ENCODE data around the gene GPR15.

Gene GPR15

DNA sequence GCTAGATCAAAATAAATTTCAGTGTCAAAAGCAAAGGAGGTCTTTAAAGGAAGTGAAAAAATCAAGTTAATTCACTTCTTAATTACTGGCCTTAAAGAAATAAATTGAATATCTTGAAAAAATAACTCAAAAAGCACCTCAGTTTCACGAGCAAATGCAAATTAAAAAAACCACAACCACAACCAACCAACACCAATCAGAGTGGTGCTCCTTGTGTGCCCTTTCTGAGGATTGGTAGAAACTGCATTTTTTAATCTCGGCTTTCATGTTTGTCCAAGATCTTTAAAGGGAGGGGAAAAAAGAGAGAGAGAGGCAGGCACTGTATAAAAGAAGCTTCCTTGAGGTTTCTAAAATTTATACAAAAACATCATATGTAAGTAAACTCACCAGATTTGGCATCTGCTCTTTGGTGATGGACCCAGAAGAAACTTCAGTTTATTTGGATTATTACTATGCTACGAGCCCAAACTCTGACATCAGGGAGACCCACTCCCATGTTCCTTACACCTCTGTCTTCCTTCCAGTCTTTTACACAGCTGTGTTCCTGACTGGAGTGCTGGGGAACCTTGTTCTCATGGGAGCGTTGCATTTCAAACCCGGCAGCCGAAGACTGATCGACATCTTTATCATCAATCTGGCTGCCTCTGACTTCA is at the start of gene GPR15:
Gene GPR15, plus strand, starts transcription at position 357 of the 653 bp plus-strand sequence. Its CDS starts 56 bp downstream, at position 413.
- no peak for ATAC-seq

DNA sequence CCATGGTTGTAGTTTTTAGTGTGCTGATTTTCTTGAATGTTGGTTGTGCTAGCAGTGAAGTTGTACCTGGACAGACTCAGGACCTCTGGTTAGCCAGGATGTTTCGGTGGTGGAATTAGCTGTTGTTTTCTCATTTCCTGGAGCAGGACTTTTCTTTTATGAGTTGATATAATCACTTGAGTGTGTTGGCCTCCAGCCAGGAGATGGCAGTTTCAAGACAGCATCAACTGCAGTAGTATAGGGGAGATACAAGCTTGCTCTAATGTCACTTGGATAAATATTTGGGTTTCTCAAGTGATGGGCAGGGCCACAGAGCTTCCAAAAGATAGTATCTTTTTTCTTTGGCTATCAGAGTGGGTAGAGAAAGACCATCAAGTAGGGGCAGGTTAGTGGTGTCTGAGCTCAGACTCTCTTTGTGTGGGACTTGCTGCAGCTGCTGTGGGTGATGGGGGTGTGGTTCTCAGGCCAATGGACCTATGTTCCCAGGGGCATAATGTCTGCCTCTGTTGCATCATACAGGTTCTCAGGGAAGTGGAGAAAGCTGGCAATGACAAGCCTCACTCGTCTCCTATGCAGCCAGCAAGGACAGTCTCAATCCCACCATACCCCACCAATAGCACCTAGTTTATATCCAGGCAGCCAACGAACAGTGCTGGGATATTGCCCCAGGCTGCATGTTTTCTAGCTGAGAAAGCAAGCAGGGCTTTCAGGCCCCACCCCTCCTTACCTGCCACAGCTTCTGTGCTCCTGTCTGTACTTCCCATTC is 48.9 kb upstream of the GPR15 start:
- no peak for ATAC-seq
- TF ChIP-seq ZNF8 (CRISPR knock-in tag; IDR thresholded peaks at IDR 0.05), result no peak
- no peak for TF ChIP-seq SNAI2 (CRISPR knock-in tag; IDR thresholded peaks at IDR 0.05)
- no peak for TF ChIP-seq ESRRG (CRISPR knock-in tag; IDR thresholded peaks at IDR 0.05)
- TF ChIP-seq, protein P1, sequence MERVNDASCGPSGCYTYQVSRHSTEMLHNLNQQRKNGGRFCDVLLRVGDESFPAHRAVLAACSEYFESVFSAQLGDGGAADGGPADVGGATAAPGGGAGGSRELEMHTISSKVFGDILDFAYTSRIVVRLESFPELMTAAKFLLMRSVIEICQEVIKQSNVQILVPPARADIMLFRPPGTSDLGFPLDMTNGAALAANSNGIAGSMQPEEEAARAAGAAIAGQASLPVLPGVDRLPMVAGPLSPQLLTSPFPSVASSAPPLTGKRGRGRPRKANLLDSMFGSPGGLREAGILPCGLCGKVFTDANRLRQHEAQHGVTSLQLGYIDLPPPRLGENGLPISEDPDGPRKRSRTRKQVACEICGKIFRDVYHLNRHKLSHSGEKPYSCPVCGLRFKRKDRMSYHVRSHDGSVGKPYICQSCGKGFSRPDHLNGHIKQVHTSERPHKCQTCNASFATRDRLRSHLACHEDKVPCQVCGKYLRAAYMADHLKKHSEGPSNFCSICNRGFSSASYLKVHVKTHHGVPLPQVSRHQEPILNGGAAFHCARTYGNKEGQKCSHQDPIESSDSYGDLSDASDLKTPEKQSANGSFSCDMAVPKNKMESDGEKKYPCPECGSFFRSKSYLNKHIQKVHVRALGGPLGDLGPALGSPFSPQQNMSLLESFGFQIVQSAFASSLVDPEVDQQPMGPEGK (CRISPR knock-in tag; IDR thresholded peaks at IDR 0.05; ENCODE audit: borderline replicate concordance), result no peak
- no peak for TF ChIP-seq ISL1 (CRISPR knock-in tag; IDR thresholded peaks at IDR 0.05)
- TF ChIP-seq, protein P2, sequence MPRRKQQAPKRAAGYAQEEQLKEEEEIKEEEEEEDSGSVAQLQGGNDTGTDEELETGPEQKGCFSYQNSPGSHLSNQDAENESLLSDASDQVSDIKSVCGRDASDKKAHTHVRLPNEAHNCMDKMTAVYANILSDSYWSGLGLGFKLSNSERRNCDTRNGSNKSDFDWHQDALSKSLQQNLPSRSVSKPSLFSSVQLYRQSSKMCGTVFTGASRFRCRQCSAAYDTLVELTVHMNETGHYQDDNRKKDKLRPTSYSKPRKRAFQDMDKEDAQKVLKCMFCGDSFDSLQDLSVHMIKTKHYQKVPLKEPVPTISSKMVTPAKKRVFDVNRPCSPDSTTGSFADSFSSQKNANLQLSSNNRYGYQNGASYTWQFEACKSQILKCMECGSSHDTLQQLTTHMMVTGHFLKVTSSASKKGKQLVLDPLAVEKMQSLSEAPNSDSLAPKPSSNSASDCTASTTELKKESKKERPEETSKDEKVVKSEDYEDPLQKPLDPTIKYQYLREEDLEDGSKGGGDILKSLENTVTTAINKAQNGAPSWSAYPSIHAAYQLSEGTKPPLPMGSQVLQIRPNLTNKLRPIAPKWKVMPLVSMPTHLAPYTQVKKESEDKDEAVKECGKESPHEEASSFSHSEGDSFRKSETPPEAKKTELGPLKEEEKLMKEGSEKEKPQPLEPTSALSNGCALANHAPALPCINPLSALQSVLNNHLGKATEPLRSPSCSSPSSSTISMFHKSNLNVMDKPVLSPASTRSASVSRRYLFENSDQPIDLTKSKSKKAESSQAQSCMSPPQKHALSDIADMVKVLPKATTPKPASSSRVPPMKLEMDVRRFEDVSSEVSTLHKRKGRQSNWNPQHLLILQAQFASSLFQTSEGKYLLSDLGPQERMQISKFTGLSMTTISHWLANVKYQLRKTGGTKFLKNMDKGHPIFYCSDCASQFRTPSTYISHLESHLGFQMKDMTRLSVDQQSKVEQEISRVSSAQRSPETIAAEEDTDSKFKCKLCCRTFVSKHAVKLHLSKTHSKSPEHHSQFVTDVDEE (CRISPR knock-in tag; IDR thresholded peaks at IDR 0.05), result no peak
- TF ChIP-seq CSDC2 (CRISPR knock-in tag; IDR thresholded peaks at IDR 0.05), result no peak
- TF ChIP-seq, protein P3, sequence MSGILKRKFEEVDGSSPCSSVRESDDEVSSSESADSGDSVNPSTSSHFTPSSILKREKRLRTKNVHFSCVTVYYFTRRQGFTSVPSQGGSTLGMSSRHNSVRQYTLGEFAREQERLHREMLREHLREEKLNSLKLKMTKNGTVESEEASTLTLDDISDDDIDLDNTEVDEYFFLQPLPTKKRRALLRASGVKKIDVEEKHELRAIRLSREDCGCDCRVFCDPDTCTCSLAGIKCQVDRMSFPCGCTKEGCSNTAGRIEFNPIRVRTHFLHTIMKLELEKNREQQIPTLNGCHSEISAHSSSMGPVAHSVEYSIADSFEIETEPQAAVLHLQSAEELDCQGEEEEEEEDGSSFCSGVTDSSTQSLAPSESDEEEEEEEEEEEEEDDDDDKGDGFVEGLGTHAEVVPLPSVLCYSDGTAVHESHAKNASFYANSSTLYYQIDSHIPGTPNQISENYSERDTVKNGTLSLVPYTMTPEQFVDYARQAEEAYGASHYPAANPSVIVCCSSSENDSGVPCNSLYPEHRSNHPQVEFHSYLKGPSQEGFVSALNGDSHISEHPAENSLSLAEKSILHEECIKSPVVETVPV (CRISPR knock-in tag; IDR thresholded peaks at IDR 0.05), result no peak
- no peak for TF ChIP-seq TOX (CRISPR knock-in tag; IDR thresholded peaks at IDR 0.05; ENCODE audit: borderline replicate concordance)

More for the DNA sequence above, at the start of gene GPR15:
- no peak for TF ChIP-seq BACH2 (CRISPR knock-in tag; IDR thresholded peaks at IDR 0.05; ENCODE audit: borderline replicate concordance)
- TF ChIP-seq, protein P2 (CRISPR knock-in tag; IDR thresholded peaks at IDR 0.05), result no peak
- TF ChIP-seq TCF4 (CRISPR knock-in tag; IDR thresholded peaks at IDR 0.05; ENCODE audit: borderline replicate concordance), result no peak

DNA sequence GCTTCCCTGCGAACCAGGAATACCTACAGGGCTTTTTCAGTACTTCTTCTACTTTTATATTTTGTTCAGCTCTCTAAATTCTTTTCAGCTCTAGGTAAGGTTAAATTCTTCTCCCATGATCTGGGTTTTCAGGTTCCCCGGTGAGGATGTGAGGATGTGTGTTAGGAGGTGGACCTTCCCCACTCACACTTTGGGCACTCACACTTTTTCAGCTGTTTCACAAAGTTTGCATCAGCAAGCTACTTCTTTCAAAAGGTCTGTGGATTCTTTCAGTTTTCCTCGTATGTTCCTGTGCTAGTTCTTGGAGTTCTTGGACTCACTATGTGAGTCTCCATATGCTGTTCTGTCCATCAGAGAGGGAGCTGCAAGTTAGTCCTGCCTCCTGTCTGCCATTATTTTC is 48.2 kb upstream of the GPR15 start:
- no peak for ATAC-seq
- no peak for TF ChIP-seq CSDC2 (CRISPR knock-in tag; IDR thresholded peaks at IDR 0.05)
- TF ChIP-seq ZC3H10 (CRISPR knock-in tag; IDR thresholded peaks at IDR 0.05), result no peak
- TF ChIP-seq GLIS3 (CRISPR knock-in tag; IDR thresholded peaks at IDR 0.05), result no peak
- TF ChIP-seq ZNF70 (CRISPR knock-in tag; IDR thresholded peaks at IDR 0.05), result no peak

DNA sequence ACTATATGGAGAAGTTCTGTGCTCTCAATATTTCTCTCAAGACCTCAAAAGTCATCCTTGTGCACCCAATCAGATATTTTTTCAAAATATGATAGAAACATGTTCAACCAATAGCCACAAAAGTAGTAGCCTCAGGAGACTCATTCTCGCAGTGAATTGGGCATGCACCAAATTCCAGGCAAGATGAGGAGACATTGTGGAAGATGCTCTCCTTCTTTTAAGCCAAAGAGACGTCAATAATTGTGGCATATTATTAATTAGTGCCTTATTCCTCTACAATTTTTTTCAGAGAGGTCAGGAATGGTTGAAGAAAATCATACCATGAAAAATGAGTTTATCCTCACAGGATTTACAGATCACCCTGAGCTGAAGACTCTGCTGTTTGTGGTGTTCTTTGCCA is 34.4 kb upstream of the GPR15 start, which contains the start of gene OR5K2:
Gene OR5K2, plus strand, starts transcription at position 301 of the 400 bp plus-strand sequence. Its CDS starts 0 bp downstream, at position 301.
- ATAC-seq, result no peak
- TF ChIP-seq ZFP30 (CRISPR knock-in tag; IDR thresholded peaks at IDR 0.05) (no peak), TOX (CRISPR knock-in tag; IDR thresholded peaks at IDR 0.05; ENCODE audit: borderline replicate concordance) (no peak), OSR1 (CRISPR knock-in tag; IDR thresholded peaks at IDR 0.05) (no peak), ZC3H10 (CRISPR knock-in tag; IDR thresholded peaks at IDR 0.05) (no peak), ARNTL (CRISPR knock-in tag; IDR thresholded peaks at IDR 0.05; ENCODE audit: borderline replicate concordance, low read depth) (no peak)
